HG02870 (cell line): ENCODE measurements around the gene ZBED1.
"Not testable (repeated sequence)": the region's sequence is repeated elsewhere in the genome, so short reads cannot be mapped to it uniquely, and the experiment has no call there.

ENCODE experiments used
- ATAC-seq: cut with Tn5 transposase; IDR thresholded peaks from one replicate; pipeline ENCODE4 v1.9.1; 2021; ENCODE audit warnings: mild to moderate bottlenecking, moderate library complexity; ENCODE audit not compliant: unreplicated experiment

The ZBED1 gene

GRCh38 chrX:2457289-2458133 is 43.3 kb downstream of the ZBED1 start:
- ATAC-seq: no peak

- ATAC-seq: not testable (repeated sequence)
Measured at GRCh38 chrX:2456091-2456490, 44.7 kb downstream of the ZBED1 start.

- ATAC-seq: not testable (repeated sequence)
Measured at GRCh38 chrX:2454620-2455019, 46.2 kb downstream of the ZBED1 start.

- no peak for ATAC-seq
Measured at GRCh38 chrX:2452799-2453198, 48.0 kb downstream of the ZBED1 start.

- no peak for ATAC-seq
Measured at GRCh38 chrX:2452317-2452784, 48.4 kb downstream of the ZBED1 start.

GRCh38 chrX:2451501-2452316 is 49.1 kb downstream of the ZBED1 start:
- ATAC-seq: no peak

- no peak for ATAC-seq
Measured at GRCh38 chrX:2450681-2451080, 50.1 kb downstream of the ZBED1 start.

GRCh38 chrX:2449135-2449886 is 51.5 kb downstream of the ZBED1 start:
- ATAC-seq: no peak

GRCh38 chrX:2447484-2447883 is 53.3 kb downstream of the ZBED1 start:
- no peak for ATAC-seq

GRCh38 chrX:2446815-2447214 is 54.0 kb downstream of the ZBED1 start:
- ATAC-seq: no peak

- no peak for ATAC-seq
Measured at GRCh38 chrX:2445662-2446623, 54.8 kb downstream of the ZBED1 start.

GRCh38 chrX:2442694-2443093 is 58.1 kb downstream of the ZBED1 start:
- ATAC-seq: no peak

GRCh38 chrX:2441466-2441865 is 59.3 kb downstream of the ZBED1 start:
- ATAC-seq: no peak

GRCh38 chrX:2439613-2440012 is 61.2 kb downstream of the ZBED1 start:
- no peak for ATAC-seq
